HG03342 (cell line): ENCODE data around the gene BTBD3.

ENCODE experiments used
- ATAC-seq: cut with Tn5 transposase; IDR thresholded peaks from one replicate; pipeline ENCODE4 v1.9.1; 2021; ENCODE audit warnings: mild to moderate bottlenecking, moderate library complexity; ENCODE audit not compliant: unreplicated experiment

The BTBD3 gene

GRCh38 chr20:11917663-11918062, at the start of gene BTBD3:
BTBD3 (plus strand) TSS chr20:11917893; CDS start chr20:11918276, 383 bp downstream.
- peak; percentile 71 for ATAC-seq

GRCh38 chr20:11869641-11870040, 48.1 kb upstream of the BTBD3 start:
- no peak for ATAC-seq

- ATAC-seq, result no peak
Measured at GRCh38 chr20:11870411-11870810, 47.3 kb upstream of the BTBD3 start.

- no peak for ATAC-seq
Measured at GRCh38 chr20:11876555-11876954, 41.1 kb upstream of the BTBD3 start.

GRCh38 chr20:11880680-11881079, 37.0 kb upstream of the BTBD3 start:
- ATAC-seq, result no peak

- ATAC-seq, result no peak
Measured at GRCh38 chr20:11881449-11881848, 36.2 kb upstream of the BTBD3 start.

GRCh38 chr20:11882651-11883050, 35.0 kb upstream of the BTBD3 start:
- no peak for ATAC-seq

GRCh38 chr20:11888648-11889047, 29.0 kb upstream of the BTBD3 start:
- ATAC-seq, result no peak

GRCh38 chr20:11890331-11891076, 27.2 kb upstream of the BTBD3 start:
- ATAC-seq, result peak; percentile 54

- ATAC-seq, result peak; percentile 26
Measured at GRCh38 chr20:11891077-11891775, 26.5 kb upstream of the BTBD3 start.

GRCh38 chr20:11891776-11892545, 25.7 kb upstream of the BTBD3 start:
- peak; percentile 74 for ATAC-seq

GRCh38 chr20:11894062-11894461, 23.6 kb upstream of the BTBD3 start:
- no peak for ATAC-seq

GRCh38 chr20:11895861-11896387, 21.8 kb upstream of the BTBD3 start:
- no peak for ATAC-seq

- ATAC-seq, result no peak
Measured at GRCh38 chr20:11901127-11901526, 16.6 kb upstream of the BTBD3 start.

GRCh38 chr20:11902285-11902697, 15.4 kb upstream of the BTBD3 start:
- ATAC-seq, result no peak

- ATAC-seq, result no peak
Measured at GRCh38 chr20:11905460-11906179, 12.1 kb upstream of the BTBD3 start.

- no peak for ATAC-seq
Measured at GRCh38 chr20:11906626-11907480, 10.8 kb upstream of the BTBD3 start.

GRCh38 chr20:11907621-11908020, 10.1 kb upstream of the BTBD3 start:
- no peak for ATAC-seq

- no peak for ATAC-seq
Measured at GRCh38 chr20:11912013-11912658, 5.6 kb upstream of the BTBD3 start.
